Body of pancreas (tissue), 4 donors: ENCODE data around the gene DBP.

ENCODE experiments used
- POLR2A ChIP-seq, 3 donors: fragments of 450-650 bp; IDR thresholded peaks; one replicate each; pipeline ENCODE4 v1.6.1; 2016; ENCODE audit warnings: antibody characterized with exemption in 3 of 3, mild to moderate bottlenecking in 2 of 3
- TF ChIP-seq, protein P1 (sequence below), 7 experiments: fragments of 450-650 bp in 4 of 7; fragments of 200-600 bp in 3 of 7; sonication (generic) in 3 of 7; IDR thresholded peaks; one replicate each; pipeline ENCODE4 v1.5.1; 2016 to 2019; ENCODE audit warnings: antibody characterized with exemption in 7 of 7

DNA sequence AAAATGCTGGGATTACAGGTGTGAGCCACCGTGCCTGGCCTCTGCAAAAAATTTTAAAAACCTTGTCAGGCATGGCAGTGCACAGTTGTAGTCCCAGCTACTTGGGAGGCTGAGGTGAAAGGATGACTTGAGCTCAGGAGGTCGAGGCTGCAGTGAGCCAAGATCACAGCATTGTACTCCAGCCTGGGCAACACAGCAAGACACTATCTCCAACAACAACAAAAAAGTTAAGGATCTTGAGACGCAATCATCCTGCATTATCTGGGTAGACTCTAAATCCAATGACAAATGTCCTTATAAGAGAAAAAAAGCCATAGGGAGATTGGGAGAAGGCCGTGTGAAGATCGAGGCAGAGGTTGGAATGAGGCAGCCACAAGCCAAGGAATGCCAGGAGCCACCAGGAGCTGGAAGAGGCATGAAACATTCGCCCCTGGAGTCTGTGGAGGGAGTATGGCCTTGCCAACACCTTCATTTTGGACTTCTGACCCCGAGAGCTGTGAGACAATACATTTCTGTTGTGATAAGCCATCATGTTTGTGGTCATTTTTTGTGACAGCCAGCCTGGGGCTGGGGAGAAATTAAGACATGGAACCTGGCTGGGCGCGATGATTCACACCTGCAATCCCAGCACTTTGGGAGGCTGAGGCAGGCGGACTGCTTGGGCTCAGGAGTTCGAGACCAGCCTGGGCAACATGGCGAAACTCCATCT is 13.9 kb upstream of the DBP start:
- TF ChIP-seq, protein P1, sequence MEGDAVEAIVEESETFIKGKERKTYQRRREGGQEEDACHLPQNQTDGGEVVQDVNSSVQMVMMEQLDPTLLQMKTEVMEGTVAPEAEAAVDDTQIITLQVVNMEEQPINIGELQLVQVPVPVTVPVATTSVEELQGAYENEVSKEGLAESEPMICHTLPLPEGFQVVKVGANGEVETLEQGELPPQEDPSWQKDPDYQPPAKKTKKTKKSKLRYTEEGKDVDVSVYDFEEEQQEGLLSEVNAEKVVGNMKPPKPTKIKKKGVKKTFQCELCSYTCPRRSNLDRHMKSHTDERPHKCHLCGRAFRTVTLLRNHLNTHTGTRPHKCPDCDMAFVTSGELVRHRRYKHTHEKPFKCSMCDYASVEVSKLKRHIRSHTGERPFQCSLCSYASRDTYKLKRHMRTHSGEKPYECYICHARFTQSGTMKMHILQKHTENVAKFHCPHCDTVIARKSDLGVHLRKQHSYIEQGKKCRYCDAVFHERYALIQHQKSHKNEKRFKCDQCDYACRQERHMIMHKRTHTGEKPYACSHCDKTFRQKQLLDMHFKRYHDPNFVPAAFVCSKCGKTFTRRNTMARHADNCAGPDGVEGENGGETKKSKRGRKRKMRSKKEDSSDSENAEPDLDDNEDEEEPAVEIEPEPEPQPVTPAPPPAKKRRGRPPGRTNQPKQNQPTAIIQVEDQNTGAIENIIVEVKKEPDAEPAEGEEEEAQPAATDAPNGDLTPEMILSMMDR (IDR thresholded peaks at IDR 0.05): no peak
- TF ChIP-seq POLR2A (IDR thresholded peaks at IDR 0.05): no peak
